RWPE2 (cell line): ENCODE data around the gene VWA5B1.

Source experiments
- ATAC-seq: fragments of 200-7000 bp; cut with Tn5 transposase; 3 replicates; pipeline ENCODE4 v1.9.1; 2021; ENCODE audit warnings: low read depth
- DNase-seq: peaks from one replicate; pipeline ENCODE4 v3.0.0-alpha.2; 2020; ENCODE audit warnings: low spot score
- H3K27ac ChIP-seq: fragments of 450-650 bp; 2 replicates; pipeline ENCODE4 v1.5.1; 2017; ENCODE audit warnings: mild to moderate bottlenecking; ENCODE audit not compliant: poor library complexity, severe bottlenecking
- H3K27me3 ChIP-seq: fragments of 250-450 bp; sonication (Bioruptor Pico); 2 replicates; pipeline ENCODE4 v1.5.1; 2021; ENCODE audit warnings: mild to moderate bottlenecking, moderate library complexity; ENCODE audit not compliant: insufficient read depth, poor library complexity, severe bottlenecking
- H3K36me3 ChIP-seq: fragments of 250-450 bp; sonication (Bioruptor Pico); 2 replicates; pipeline ENCODE4 v1.5.1; 2020; ENCODE audit warnings: low read depth, mild to moderate bottlenecking, moderate library complexity
- H3K4me1 ChIP-seq: fragments of 250-450 bp; sonication (Bioruptor Pico); 2 replicates; pipeline ENCODE4 v1.5.1; 2021; ENCODE audit warnings: mild to moderate bottlenecking, moderate library complexity; ENCODE audit not compliant: insufficient read depth, poor library complexity, severe bottlenecking
- H3K4me3 ChIP-seq: fragments of 250-450 bp; sonication (Bioruptor Pico); 2 replicates; pipeline ENCODE4 v1.5.1; 2021; ENCODE audit warnings: mild to moderate bottlenecking, moderate library complexity; ENCODE audit not compliant: severe bottlenecking
- H3K9me3 ChIP-seq: fragments of 250-450 bp; sonication (Bioruptor Pico); 2 replicates; pipeline ENCODE4 v1.5.1; 2021; ENCODE audit warnings: mild to moderate bottlenecking, moderate library complexity; ENCODE audit not compliant: severe bottlenecking
- CTCF ChIP-seq: fragments of 450-650 bp; IDR thresholded peaks from one replicate; pipeline ENCODE4 v1.5.1; 2017; ENCODE audit warnings: mild to moderate bottlenecking, moderate library complexity; ENCODE audit not compliant: poor library complexity, severe bottlenecking

VWA5B1 gene

GRCh38 chr1:20368866-20369470 lies 78.3 kb downstream of the VWA5B1 start:
- Histone ChIP-seq H3K27ac (no peak overlapping the region), H3K4me1 (no peaks in the 10 kb centered on the region), H3K27me3 (peaks cover 25% of the 10 kb centered on the region), H3K36me3 (no peaks in the 10 kb centered on the region), H3K9me3 (no peaks in the 10 kb centered on the region), H3K4me3 (no peak overlapping the region)
- DNase-seq (no peak), ATAC-seq (no peak)
- TF ChIP-seq CTCF = no peak

DNA sequence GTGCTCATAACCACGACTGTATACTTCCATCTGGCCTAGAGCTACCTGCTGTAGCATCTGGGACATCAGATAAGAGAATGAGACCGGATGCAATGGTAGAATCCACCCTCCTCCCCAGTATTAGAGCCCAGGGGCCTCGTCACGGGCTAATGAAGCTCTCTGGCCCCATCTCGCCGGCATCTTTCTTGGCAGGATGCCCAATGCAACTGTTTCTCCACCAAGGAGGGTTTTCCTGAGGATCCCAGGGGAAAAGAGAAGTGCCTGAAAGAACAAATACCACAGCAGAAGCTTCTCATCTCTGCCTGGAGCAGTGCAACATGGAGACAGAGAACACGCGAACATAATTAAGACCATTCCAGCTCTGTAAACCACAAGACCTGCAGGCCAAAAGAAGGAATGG lies 80.0 kb downstream of the VWA5B1 start:
- no peaks in the 10 kb centered on the region for H3K36me3 ChIP-seq
- no peak overlapping the region for H3K4me3 ChIP-seq
- H3K27ac ChIP-seq = no peak overlapping the region
- H3K27me3 ChIP-seq = peaks cover 21% of the 10 kb centered on the region
- no peaks in the 10 kb centered on the region for H3K9me3 ChIP-seq
- no peak for TF ChIP-seq CTCF
- DNase-seq = no peak
- H3K4me1 ChIP-seq = no peaks in the 10 kb centered on the region
- no peak for ATAC-seq

GRCh38 chr1:20371411-20371810 lies 80.7 kb downstream of the VWA5B1 start:
- Histone ChIP-seq H3K4me1 (no peaks in the 10 kb centered on the region), H3K36me3 (no peaks in the 10 kb centered on the region), H3K9me3 (no peaks in the 10 kb centered on the region), H3K27me3 (peaks cover 14% of the 10 kb centered on the region), H3K27ac (no peak overlapping the region), H3K4me3 (no peak overlapping the region)
- DNase-seq = no peak
- no peak for TF ChIP-seq CTCF
- ATAC-seq = no peak

GRCh38 chr1:20371883-20372282 lies 81.2 kb downstream of the VWA5B1 start:
- no peak for ATAC-seq
- no peak overlapping the region for H3K27ac ChIP-seq
- no peak for TF ChIP-seq CTCF
- H3K9me3 ChIP-seq = no peaks in the 10 kb centered on the region
- DNase-seq = no peak
- H3K4me3 ChIP-seq = no peak overlapping the region
- H3K36me3 ChIP-seq = no peaks in the 10 kb centered on the region
- H3K27me3 ChIP-seq = peaks cover 10% of the 10 kb centered on the region
- H3K4me1 ChIP-seq = no peaks in the 10 kb centered on the region

GRCh38 chr1:20372676-20373075 lies 82.0 kb downstream of the VWA5B1 start:
- no peak for ATAC-seq
- no peak for DNase-seq
- no peaks in the 10 kb centered on the region for H3K4me1 ChIP-seq
- no peaks in the 10 kb centered on the region for H3K9me3 ChIP-seq
- peaks cover 8% of the 10 kb centered on the region for H3K27me3 ChIP-seq
- no peak for TF ChIP-seq CTCF
- H3K4me3 ChIP-seq = no peak overlapping the region
- no peaks in the 10 kb centered on the region for H3K36me3 ChIP-seq
- H3K27ac ChIP-seq = no peak overlapping the region
